Smooth muscle cell of the brain vasculature (primary cell): ENCODE data around the gene NXPH1.

Source experiments
- DNase-seq: peaks from one replicate; pipeline ENCODE4 v3.0.0-alpha.2; 2012; ENCODE audit warnings: low read depth, low spot score

The NXPH1 gene

GRCh38 chr7:8591289-8591688, 157.9 kb downstream of the NXPH1 start:
- no peak for DNase-seq

- DNase-seq = no peak
Measured at GRCh38 chr7:8592167-8592566, 158.8 kb downstream of the NXPH1 start.

- DNase-seq = no peak
Measured at GRCh38 chr7:8594115-8594514, 160.7 kb downstream of the NXPH1 start.

GRCh38 chr7:8597565-8597964, 164.2 kb downstream of the NXPH1 start:
- no peak for DNase-seq

GRCh38 chr7:8601121-8601520, 167.7 kb downstream of the NXPH1 start:
- DNase-seq = no peak

GRCh38 chr7:8605221-8605620, 171.8 kb downstream of the NXPH1 start:
- no peak for DNase-seq

- no peak for DNase-seq
Measured at GRCh38 chr7:8612584-8612983, 179.2 kb downstream of the NXPH1 start.

- DNase-seq = no peak
Measured at GRCh38 chr7:8613191-8613590, 179.8 kb downstream of the NXPH1 start.

GRCh38 chr7:8615019-8615418, 181.6 kb downstream of the NXPH1 start:
- no peak for DNase-seq

GRCh38 chr7:8618441-8619070, 185.1 kb downstream of the NXPH1 start:
- DNase-seq = no peak

- no peak for DNase-seq
Measured at GRCh38 chr7:8620169-8620568, 186.8 kb downstream of the NXPH1 start.

GRCh38 chr7:8625612-8626011, 192.2 kb downstream of the NXPH1 start:
- no peak for DNase-seq

- no peak for DNase-seq
Measured at GRCh38 chr7:8627325-8627724, 193.9 kb downstream of the NXPH1 start.

GRCh38 chr7:8628656-8629055, 195.2 kb downstream of the NXPH1 start:
- DNase-seq = no peak

GRCh38 chr7:8629504-8629903, 196.1 kb downstream of the NXPH1 start:
- DNase-seq = no peak

GRCh38 chr7:8637322-8637721, 203.9 kb downstream of the NXPH1 start:
- no peak for DNase-seq

GRCh38 chr7:8638076-8638475, 204.7 kb downstream of the NXPH1 start:
- DNase-seq = no peak

- DNase-seq = no peak
Measured at GRCh38 chr7:8639668-8640067, 206.3 kb downstream of the NXPH1 start.

GRCh38 chr7:8640671-8641070, 207.3 kb downstream of the NXPH1 start:
- no peak for DNase-seq

GRCh38 chr7:8668627-8669500, 235.5 kb downstream of the NXPH1 start:
- no peak for DNase-seq

GRCh38 chr7:8669501-8669851, 236.1 kb downstream of the NXPH1 start:
- DNase-seq = no peak

GRCh38 chr7:8684426-8684825, 251.0 kb downstream of the NXPH1 start:
- DNase-seq = no peak

GRCh38 chr7:8699875-8700624, 266.6 kb downstream of the NXPH1 start:
- DNase-seq = no peak
